ACC112 (cell line): Measurements from ENCODE around the gene FNDC7.
"Not testable (repeated sequence)": the region's sequence is repeated elsewhere in the genome, so short reads cannot be mapped to it uniquely, and the experiment has no call there.

Experiments used
- H2AFZ ChIP-seq: fragments of 200-600 bp; sonication (generic); one replicate; pipeline ENCODE4 v1.6.0; 2017; ENCODE audit warnings: antibody characterized with exemption, low read length; ENCODE audit not compliant: unreplicated experiment
- H3K27ac ChIP-seq: fragments of 200-600 bp; sonication (generic); 2 replicates; pipeline ENCODE4 v1.5.1; 2014; ENCODE audit warnings: low read depth, mild to moderate bottlenecking, antibody characterized with exemption, low read length, moderate library complexity
- H3K27me3 ChIP-seq: fragments of 200-600 bp; sonication (generic); 2 replicates; pipeline ENCODE4 v1.6.1; 2014; ENCODE audit warnings: mild to moderate bottlenecking, antibody characterized with exemption, low read length, moderate library complexity, mixed read lengths; ENCODE audit not compliant: insufficient read depth
- H3K36me3 ChIP-seq: fragments of 200-600 bp; sonication (generic); 2 replicates; pipeline ENCODE4 v1.6.1; 2016; ENCODE audit warnings: mild to moderate bottlenecking, antibody characterized with exemption, low read length, moderate library complexity, mixed read lengths; ENCODE audit not compliant: insufficient read depth
- H3K4me1 ChIP-seq: fragments of 200-600 bp; sonication (generic); one replicate; pipeline ENCODE4 v1.6.1; 2016; ENCODE audit warnings: low read length, mixed read lengths; ENCODE audit not compliant: insufficient read depth, unreplicated experiment, control insufficient read depth
- H3K4me3 ChIP-seq: fragments of 200-600 bp; sonication (generic); 2 replicates; pipeline ENCODE4 v1.5.1; 2014; ENCODE audit warnings: mild to moderate bottlenecking, low read depth, low read length
- H3K79me2 ChIP-seq: fragments of 200-600 bp; sonication (generic); one replicate; pipeline ENCODE4 v1.6.0; 2016; ENCODE audit warnings: low read length; ENCODE audit not compliant: control insufficient read depth, unreplicated experiment, insufficient read depth

FNDC7 gene

DNA sequence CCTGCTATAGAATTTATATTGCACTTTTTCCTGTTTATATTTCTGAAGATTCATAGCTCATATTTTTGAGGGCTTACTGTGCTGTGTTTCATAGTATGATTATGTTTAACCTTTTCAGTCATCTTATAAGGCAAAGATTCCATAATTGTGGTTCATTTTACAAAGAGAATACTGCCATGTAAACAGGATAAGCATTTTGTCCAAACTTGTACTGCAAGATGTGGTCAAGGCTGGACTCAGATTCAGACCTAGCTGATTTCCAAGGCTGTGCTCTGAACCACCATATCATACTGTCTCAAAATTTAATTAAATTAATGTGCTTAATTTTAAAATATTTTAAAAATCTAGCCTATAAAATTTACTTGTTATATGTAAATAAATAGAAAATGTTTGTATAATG is 65.1 kb downstream of the FNDC7 start:
- no peak overlapping the region for H2AFZ ChIP-seq
- H3K27me3 ChIP-seq: no peaks in the 10 kb centered on the region
- H3K79me2 ChIP-seq: no peaks in the 10 kb centered on the region
- no peaks in the 10 kb centered on the region for H3K4me1 ChIP-seq
- no peak overlapping the region for H3K27ac ChIP-seq
- H3K36me3 ChIP-seq: peaks cover 57% of the 10 kb centered on the region
- H3K4me3 ChIP-seq: no peak overlapping the region

DNA sequence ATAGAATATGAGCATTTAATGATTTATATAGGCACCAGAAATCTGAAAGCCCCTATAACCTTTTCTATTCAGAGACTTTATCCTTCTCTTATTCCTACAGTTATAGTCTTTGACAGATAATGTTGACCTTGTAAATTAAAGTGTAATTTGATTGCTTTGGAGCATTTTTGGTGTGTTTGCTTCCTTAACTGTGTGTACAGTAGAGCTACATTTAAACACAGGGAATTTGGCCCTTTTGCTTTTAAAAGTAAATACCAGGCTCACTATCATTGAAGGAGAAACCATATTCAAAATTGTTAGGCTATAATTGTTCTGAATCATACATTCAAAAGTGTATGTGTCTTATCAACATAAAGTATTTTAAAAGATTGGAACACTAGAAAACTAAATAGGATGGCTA is 66.7 kb downstream of the FNDC7 start:
- no peak overlapping the region for H2AFZ ChIP-seq
- no peak overlapping the region for H3K4me3 ChIP-seq
- no peak overlapping the region for H3K27ac ChIP-seq
- peaks cover 68% of the 10 kb centered on the region for H3K36me3 ChIP-seq
- no peaks in the 10 kb centered on the region for H3K27me3 ChIP-seq
- H3K4me1 ChIP-seq: no peaks in the 10 kb centered on the region
- no peaks in the 10 kb centered on the region for H3K79me2 ChIP-seq

DNA sequence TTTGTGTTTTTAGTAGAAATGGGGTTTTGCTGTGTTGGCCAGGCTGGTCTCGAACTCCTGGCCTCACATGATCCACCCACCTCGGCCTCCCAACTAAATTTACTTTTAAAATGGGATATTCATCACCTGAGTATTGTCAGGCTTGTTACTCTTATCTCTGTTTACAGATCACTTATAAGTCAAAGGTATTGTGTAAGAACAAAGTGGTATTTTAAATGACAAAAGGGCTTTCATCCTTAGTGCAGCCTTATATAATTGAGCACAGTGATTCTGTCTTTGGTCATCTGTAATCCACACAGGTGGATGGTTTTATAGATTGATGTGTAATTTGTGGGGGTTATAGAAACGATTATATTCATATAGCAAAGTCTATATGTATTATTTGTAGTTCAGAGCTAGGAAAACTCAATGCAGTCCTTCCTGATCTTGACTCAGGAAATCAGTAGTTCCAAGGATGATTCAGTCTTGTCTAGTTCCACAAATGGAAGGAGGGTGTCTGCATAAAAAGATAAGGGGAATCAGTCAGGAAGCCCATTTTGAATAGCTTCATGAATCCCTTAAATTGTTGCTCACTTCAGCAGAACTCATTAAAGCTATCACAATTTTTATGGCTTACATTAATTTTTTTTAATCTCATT is 68.3 kb downstream of the FNDC7 start:
- H3K79me2 ChIP-seq: no peaks in the 10 kb centered on the region
- peaks cover 79% of the 10 kb centered on the region for H3K36me3 ChIP-seq
- no peak overlapping the region for H3K4me3 ChIP-seq
- no peaks in the 10 kb centered on the region for H3K27me3 ChIP-seq
- H3K27ac ChIP-seq: no peak overlapping the region
- no peak overlapping the region for H2AFZ ChIP-seq
- no peaks in the 10 kb centered on the region for H3K4me1 ChIP-seq

DNA sequence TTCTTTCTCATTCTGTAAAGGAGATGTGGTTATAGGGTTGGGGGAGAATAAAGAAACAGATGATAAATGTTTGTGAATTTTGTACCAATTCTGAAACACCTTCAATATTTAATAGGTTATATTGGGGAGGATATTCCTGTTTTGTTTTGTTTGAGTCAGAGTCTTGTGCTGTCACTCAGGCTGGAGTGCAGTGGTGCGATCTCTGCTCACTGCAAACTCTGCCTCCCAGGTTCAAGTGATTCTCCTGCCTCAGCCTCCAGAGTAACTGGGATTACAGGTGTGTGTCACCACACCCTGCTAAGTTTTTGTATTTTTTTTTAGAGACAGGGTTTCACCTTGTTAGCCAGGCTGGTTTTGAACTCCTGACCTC is 68.9 kb downstream of the FNDC7 start:
- H3K27ac ChIP-seq: not testable (repeated sequence)
- peaks cover 80% of the 10 kb centered on the region for H3K36me3 ChIP-seq

DNA sequence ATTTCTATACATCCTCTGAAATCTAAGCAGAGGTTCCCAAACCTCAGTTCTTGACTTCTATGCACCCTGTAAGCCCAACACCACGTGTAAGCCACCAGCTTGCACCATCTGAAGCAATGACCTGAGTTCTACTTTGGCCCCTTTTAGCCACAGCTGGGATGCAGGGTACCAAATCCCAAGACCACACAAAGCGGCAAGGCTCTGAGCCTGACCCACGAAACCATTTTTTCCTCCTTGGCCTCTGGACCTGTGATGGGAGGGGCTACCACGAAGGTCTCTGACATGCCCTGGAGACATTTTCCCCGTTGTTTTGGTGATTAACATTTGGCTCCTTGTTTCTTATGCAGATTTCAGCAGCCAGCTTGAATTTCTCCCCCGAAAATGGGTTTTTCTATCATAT is 72.6 kb downstream of the FNDC7 start:
- Histone ChIP-seq H3K4me3 (no peak overlapping the region), H3K36me3 (peaks cover 59% of the 10 kb centered on the region)

More for the DNA sequence above, 68.9 kb downstream of the FNDC7 start:
- not testable (repeated sequence) for H2AFZ ChIP-seq, H3K79me2 ChIP-seq, H3K4me3 ChIP-seq, H3K4me1 ChIP-seq, H3K27me3 ChIP-seq

DNA sequence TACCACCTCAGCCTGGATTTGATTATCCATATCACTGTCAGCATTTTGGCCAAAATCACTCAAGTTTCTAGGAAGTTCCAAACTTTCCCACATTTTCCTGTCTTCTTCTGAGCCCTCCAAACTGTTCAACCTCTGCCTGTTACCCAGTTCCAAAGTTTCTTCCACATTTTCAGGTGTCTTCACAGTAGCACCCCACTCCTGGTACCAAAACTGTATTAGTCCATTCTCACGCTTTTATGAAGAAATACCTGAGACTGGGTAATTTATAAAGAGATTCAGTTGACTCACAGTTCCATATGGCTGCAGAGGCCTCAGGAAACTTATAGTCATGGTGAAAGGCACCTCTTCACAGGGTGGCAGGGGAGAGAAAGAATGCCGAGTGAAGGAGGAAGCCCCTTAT is 73.2 kb downstream of the FNDC7 start:
- Histone ChIP-seq H3K36me3 (peaks cover 62% of the 10 kb centered on the region), H3K79me2 (no peaks in the 10 kb centered on the region), H2AFZ (no peak overlapping the region), H3K27me3 (no peaks in the 10 kb centered on the region), H3K4me3 (no peak overlapping the region), H3K4me1 (no peaks in the 10 kb centered on the region), H3K27ac (no peak overlapping the region)

More for the DNA sequence above, 72.6 kb downstream of the FNDC7 start:
- no peaks in the 10 kb centered on the region for H3K4me1 ChIP-seq
- H3K27me3 ChIP-seq: no peaks in the 10 kb centered on the region
- no peaks in the 10 kb centered on the region for H3K79me2 ChIP-seq
- no peak overlapping the region for H2AFZ ChIP-seq
- no peak overlapping the region for H3K27ac ChIP-seq

DNA sequence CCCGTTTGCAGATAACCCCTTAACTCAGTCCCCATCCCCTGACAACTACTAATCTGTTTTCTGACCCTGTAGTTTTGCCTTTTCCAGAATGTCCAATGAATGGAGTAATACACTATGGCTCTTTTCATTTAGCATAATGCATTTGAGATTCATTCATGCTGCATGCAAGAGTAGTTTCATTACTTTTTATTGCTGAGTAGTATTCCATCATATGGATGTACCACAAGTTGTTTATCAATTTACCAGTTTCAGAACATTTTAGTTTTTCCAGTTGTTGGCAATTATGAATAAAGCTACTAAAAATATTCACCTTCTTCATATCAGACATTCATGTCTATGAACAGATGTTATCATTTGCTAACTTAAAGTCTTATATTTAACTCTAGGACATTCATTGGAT is 79.1 kb downstream of the FNDC7 start:
- Histone ChIP-seq H2AFZ (no peak overlapping the region), H3K4me3 (no peak overlapping the region), H3K4me1 (no peaks in the 10 kb centered on the region), H3K79me2 (no peaks in the 10 kb centered on the region), H3K27me3 (no peaks in the 10 kb centered on the region), H3K36me3 (peaks cover 44% of the 10 kb centered on the region), H3K27ac (no peak overlapping the region)
